Activated CD4-positive, alpha-beta T cell treated with anti-CD3 and anti-CD28 coated beads, Interleukin-2, amount 10 ng/mL, durations not matched to agents 7 days and 5 days (primary cell): ENCODE results near the gene BRMS1L. TPM values are rescaled to one million over a fixed set of nuclear protein-coding genes. Genes with fewer than 3 reads are reported as not detected.
"Not testable (repeated sequence)": the region's sequence is repeated elsewhere in the genome, so short reads cannot be mapped to it uniquely, and the experiment has no call there.

Experiments used
- CTCF ChIA-PET: fragments of 350-600 bp; sonication (Branson Sonifier 250); formaldehyde crosslinking; loops from one replicate; lab custom pipeline; 2021; ENCODE audit warnings: antibody characterized with exemption; lab: Charles Lee
- POLR2A ChIA-PET: fragments of 350-600 bp; sonication (Branson Sonifier 250); formaldehyde crosslinking; loops from one replicate; lab custom pipeline; 2021; ENCODE audit warnings: antibody characterized with exemption; lab: Charles Lee
- DNase-seq: peaks from one replicate; pipeline ENCODE4 v3.0.0-alpha.2; 2020
- H3K27ac Mint-ChIP-seq: one replicate; pipeline ENCODE4 v1.8.0; 2021; ENCODE audit warnings: mild to moderate bottlenecking, moderate library complexity, mixed read lengths
- H3K27me3 Mint-ChIP-seq: one replicate; pipeline ENCODE4 v1.8.0; 2021; ENCODE audit warnings: mixed read lengths
- H3K36me3 Mint-ChIP-seq: one replicate; pipeline ENCODE4 v1.8.0; 2021; ENCODE audit warnings: low read depth, mixed read lengths
- H3K4me1 Mint-ChIP-seq: one replicate; pipeline ENCODE4 v1.8.0; 2021; ENCODE audit warnings: mixed read lengths
- H3K4me3 Mint-ChIP-seq: one replicate; pipeline ENCODE4 v1.8.0; 2021; ENCODE audit warnings: mild to moderate bottlenecking, moderate library complexity, mixed read lengths
- H3K9me3 Mint-ChIP-seq: one replicate; pipeline ENCODE4 v1.8.0; 2021; ENCODE audit warnings: mixed read lengths
- total RNA-seq, 2 experiments: library from RNA; stranded (reverse); gene quantifications; one replicate each; pipeline ENCODE4 v1.2.3, GENCODE V29; 2021

Gene BRMS1L
- total RNA-seq, 2 experiments from 2014 or later = 4.8 to 4.9 TPM

DNA sequence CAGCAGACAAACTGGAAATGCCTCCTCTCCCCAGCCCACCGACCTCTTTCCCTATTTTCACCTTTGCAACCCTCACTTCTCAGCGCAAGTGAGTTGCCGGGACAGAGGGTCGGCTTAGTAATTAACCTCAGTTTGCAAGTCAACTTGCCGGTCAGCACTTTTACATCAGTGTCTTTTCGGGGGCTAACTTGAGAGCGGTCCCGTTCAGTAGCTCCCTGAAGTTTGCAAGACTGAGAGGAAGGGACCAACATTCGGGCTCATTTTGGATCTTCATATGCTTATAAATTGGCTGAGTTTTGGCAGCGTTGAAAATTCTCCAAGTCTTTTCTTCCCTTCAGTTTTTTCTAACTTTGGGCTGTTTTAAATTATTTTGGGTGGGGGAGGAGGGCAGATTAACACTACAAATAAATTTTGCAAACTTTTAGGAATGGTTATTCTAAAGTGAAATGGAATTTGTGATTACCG lies 846 bp downstream of the BRMS1L start:
- Mint-ChIP-seq H3K27ac (peak overlapping the region; percentile 97), H3K36me3 (peaks cover 5% of the 10 kb centered on the region), H3K27me3 (peaks cover 2% of the 10 kb centered on the region), H3K9me3 (no peaks in the 10 kb centered on the region), H3K4me3 (peak overlapping the region; percentile 75), H3K4me1 (peaks cover 21% of the 10 kb centered on the region)
- ChIA-PET POLR2A (interaction anchor here (0.6 kb wide), 1 partner anchor 27 kb away, joined by 7 read pairs; no protein-coding TSS in a partner anchor), CTCF (interaction anchor here (1.0 to 1.2 kb wide), 3 partner anchors 9 to 11 kb away, joined by 4 to 6 read pairs (median 4); no protein-coding TSS in a partner anchor)
- no peak for DNase-seq

GRCh38 chr14:35827678-35828472 lies 1.7 kb downstream of the BRMS1L start:
- POLR2A ChIA-PET = interaction anchor here (0.6 kb wide), 1 partner anchor 26 kb away, joined by 7 read pairs; no protein-coding TSS in a partner anchor
- Mint-ChIP-seq H3K27ac (no peak overlapping the region), H3K9me3 (no peaks in the 10 kb centered on the region)

GRCh38 chr14:35829449-35829848 lies 3.3 kb downstream of the BRMS1L start:
- ChIA-PET CTCF (no interaction called here), POLR2A (no interaction called here)
- H3K4me3 Mint-ChIP-seq = no peak overlapping the region
- H3K4me1 Mint-ChIP-seq = peaks cover 18% of the 10 kb centered on the region
- no peak for DNase-seq
- H3K27ac Mint-ChIP-seq = no peak overlapping the region
- no peaks in the 10 kb centered on the region for H3K27me3 Mint-ChIP-seq
- peaks cover 16% of the 10 kb centered on the region for H3K36me3 Mint-ChIP-seq
- H3K9me3 Mint-ChIP-seq = no peaks in the 10 kb centered on the region

More at GRCh38 chr14:35827678-35828472, 1.7 kb downstream of the BRMS1L start:
- no peak for DNase-seq
- CTCF ChIA-PET = interaction anchor here (0.6 to 0.8 kb wide), 5 partner anchors 10 to 410 kb away, joined by 3 to 5 read pairs (median 3); no protein-coding TSS in a partner anchor
- no peaks in the 10 kb centered on the region for H3K27me3 Mint-ChIP-seq
- peak overlapping the region; percentile 75 for H3K4me3 Mint-ChIP-seq
- peaks cover 18% of the 10 kb centered on the region for H3K4me1 Mint-ChIP-seq
- H3K36me3 Mint-ChIP-seq = peaks cover 7% of the 10 kb centered on the region

DNA sequence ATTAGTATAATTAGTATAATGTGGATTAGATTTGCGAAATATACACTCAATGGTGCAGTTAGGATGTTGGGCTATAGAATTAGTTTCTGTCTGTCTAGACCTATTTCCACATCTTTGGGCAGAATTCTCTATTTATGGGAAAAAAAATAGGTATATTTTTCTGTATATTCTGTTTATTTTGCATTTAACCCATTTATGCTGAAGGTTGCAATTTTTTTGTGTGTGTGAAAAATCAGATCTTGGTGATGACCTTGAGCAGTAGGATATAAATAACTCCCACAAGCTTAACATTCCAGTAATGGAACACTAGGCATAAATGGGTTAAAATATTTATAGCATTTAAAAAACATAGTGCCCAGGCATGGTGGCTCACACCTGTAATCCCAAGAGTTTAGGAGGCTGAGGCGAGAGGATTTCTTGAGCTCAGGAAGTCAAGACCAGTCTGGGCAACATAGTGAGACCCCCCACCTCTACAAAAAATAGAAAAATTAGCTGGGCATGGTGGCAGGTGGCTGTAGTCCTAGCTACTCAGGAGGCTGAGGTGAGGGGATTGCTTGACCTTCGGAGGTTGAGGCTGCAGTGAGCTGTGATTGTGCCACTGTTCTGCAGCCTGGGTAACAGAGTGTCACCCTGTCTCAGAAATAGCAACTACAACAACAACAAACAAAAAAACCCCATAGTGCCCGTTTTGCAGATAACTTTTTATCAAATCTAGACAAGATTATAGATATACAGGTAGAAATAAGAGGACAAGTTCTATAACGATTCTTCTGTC lies 9.3 kb downstream of the BRMS1L start:
- no peak overlapping the region for H3K27ac Mint-ChIP-seq
- peaks cover 12% of the 10 kb centered on the region for H3K9me3 Mint-ChIP-seq
- H3K4me3 Mint-ChIP-seq = no peak overlapping the region
- H3K4me1 Mint-ChIP-seq = no peaks in the 10 kb centered on the region
- peaks cover 54% of the 10 kb centered on the region for H3K36me3 Mint-ChIP-seq
- DNase-seq = no peak
- ChIA-PET CTCF (interaction anchor here (2.1 to 2.5 kb wide), 2 partner anchors 9 to 13 kb away, joined by 6 to 7 read pairs; partner anchors contain the start of gene BRMS1L), POLR2A (no interaction called here)
- no peaks in the 10 kb centered on the region for H3K27me3 Mint-ChIP-seq

GRCh38 chr14:35841704-35842103 lies 15.6 kb downstream of the BRMS1L start:
- CTCF ChIA-PET = interaction anchor here (1.0 kb wide), 1 partner anchor 26 kb away, joined by 3 read pairs; no protein-coding TSS in a partner anchor
- H3K4me3 Mint-ChIP-seq, H3K27ac Mint-ChIP-seq: not testable (repeated sequence)

DNA sequence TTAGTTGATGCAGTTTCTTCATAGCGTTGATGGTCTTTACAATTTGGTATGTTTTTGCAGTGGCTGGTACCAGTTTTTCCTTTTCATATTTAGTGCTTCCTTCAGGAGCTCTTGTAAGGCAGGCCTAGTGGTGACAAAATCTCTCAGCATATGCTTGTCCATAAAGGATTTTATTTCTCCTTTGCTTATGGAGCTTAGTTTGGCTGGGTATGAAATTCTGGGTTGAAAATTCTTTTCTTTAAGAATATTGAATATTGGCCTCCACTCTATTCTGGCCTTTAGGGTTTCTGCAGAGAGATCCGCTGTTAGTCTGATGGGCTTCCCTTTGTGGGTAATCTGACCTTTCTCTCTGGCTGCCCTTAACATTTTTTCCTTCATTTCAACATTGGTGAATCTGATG lies 16.1 kb downstream of the BRMS1L start:
- H3K27ac Mint-ChIP-seq, DNase-seq, H3K4me1 Mint-ChIP-seq, H3K4me3 Mint-ChIP-seq, H3K27me3 Mint-ChIP-seq: not testable (repeated sequence)
- Mint-ChIP-seq H3K36me3 (peaks cover 81% of the 10 kb centered on the region), H3K9me3 (peaks cover 36% of the 10 kb centered on the region)
- CTCF ChIA-PET = interaction anchor here (1.0 kb wide), 1 partner anchor 26 kb away, joined by 3 read pairs; no protein-coding TSS in a partner anchor
- POLR2A ChIA-PET = interaction anchor here (0.9 kb wide), 1 partner anchor 16 kb away, joined by 3 read pairs; the partner anchor contains the start of gene BRMS1L

More at GRCh38 chr14:35841704-35842103, 15.6 kb downstream of the BRMS1L start:
- H3K36me3 Mint-ChIP-seq = peaks cover 84% of the 10 kb centered on the region
- H3K4me1 Mint-ChIP-seq, H3K27me3 Mint-ChIP-seq, POLR2A ChIA-PET, DNase-seq: not testable (repeated sequence)
- H3K9me3 Mint-ChIP-seq = peaks cover 36% of the 10 kb centered on the region

GRCh38 chr14:35844494-35844893 lies 18.4 kb downstream of the BRMS1L start:
- Mint-ChIP-seq H3K4me3 (no peak overlapping the region), H3K36me3 (peaks cover 62% of the 10 kb centered on the region), H3K27ac (no peak overlapping the region), H3K4me1 (peaks cover 8% of the 10 kb centered on the region), H3K9me3 (peaks cover 33% of the 10 kb centered on the region), H3K27me3 (no peaks in the 10 kb centered on the region)
- DNase-seq = no peak
- ChIA-PET CTCF (interaction anchor here (0.6 to 0.9 kb wide), 2 partner anchors 13 to 52 kb away, joined by 3 read pairs; no protein-coding TSS in a partner anchor), POLR2A (no interaction called here)

- ChIA-PET CTCF (no interaction called here), POLR2A (no interaction called here)
- peaks cover 8% of the 10 kb centered on the region for H3K4me1 Mint-ChIP-seq
- H3K4me3 Mint-ChIP-seq = no peak overlapping the region
- H3K27me3 Mint-ChIP-seq = no peaks in the 10 kb centered on the region
- peaks cover 48% of the 10 kb centered on the region for H3K36me3 Mint-ChIP-seq
- no peak overlapping the region for H3K27ac Mint-ChIP-seq
- no peak for DNase-seq
- H3K9me3 Mint-ChIP-seq = peaks cover 13% of the 10 kb centered on the region
These were observed 21.5 kb downstream of the BRMS1L start for GRCh38 chr14:35847636-35848035.

GRCh38 chr14:35849122-35849521 lies 23.0 kb downstream of the BRMS1L start:
- Mint-ChIP-seq H3K9me3 (peaks cover 6% of the 10 kb centered on the region), H3K4me1 (peaks cover 8% of the 10 kb centered on the region), H3K27me3 (no peaks in the 10 kb centered on the region), H3K36me3 (peaks cover 34% of the 10 kb centered on the region), H3K27ac (no peak overlapping the region), H3K4me3 (no peak overlapping the region)
- ChIA-PET CTCF (no interaction called here), POLR2A (no interaction called here)
- no peak for DNase-seq

- Mint-ChIP-seq H3K36me3 (peaks cover 17% of the 10 kb centered on the region), H3K9me3 (peaks cover 6% of the 10 kb centered on the region), H3K27ac (no peak overlapping the region), H3K27me3 (no peaks in the 10 kb centered on the region), H3K4me1 (no peaks in the 10 kb centered on the region), H3K4me3 (no peak overlapping the region)
- ChIA-PET POLR2A (no interaction called here), CTCF (no interaction called here)
- no peak for DNase-seq
These were observed 25.7 kb downstream of the BRMS1L start for GRCh38 chr14:35851823-35852222.

- CTCF ChIA-PET = no interaction called here
- Mint-ChIP-seq H3K4me1 (no peaks in the 10 kb centered on the region), H3K9me3 (peaks cover 6% of the 10 kb centered on the region), H3K4me3 (no peak overlapping the region), H3K36me3 (peaks cover 17% of the 10 kb centered on the region), H3K27me3 (no peaks in the 10 kb centered on the region), H3K27ac (no peak overlapping the region)
- no peak for DNase-seq
- POLR2A ChIA-PET = interaction anchor here (0.6 kb wide), 1 partner anchor 26 kb away, joined by 7 read pairs; no protein-coding TSS in a partner anchor
These were observed 27.1 kb downstream of the BRMS1L start for GRCh38 chr14:35853225-35853624.

DNA sequence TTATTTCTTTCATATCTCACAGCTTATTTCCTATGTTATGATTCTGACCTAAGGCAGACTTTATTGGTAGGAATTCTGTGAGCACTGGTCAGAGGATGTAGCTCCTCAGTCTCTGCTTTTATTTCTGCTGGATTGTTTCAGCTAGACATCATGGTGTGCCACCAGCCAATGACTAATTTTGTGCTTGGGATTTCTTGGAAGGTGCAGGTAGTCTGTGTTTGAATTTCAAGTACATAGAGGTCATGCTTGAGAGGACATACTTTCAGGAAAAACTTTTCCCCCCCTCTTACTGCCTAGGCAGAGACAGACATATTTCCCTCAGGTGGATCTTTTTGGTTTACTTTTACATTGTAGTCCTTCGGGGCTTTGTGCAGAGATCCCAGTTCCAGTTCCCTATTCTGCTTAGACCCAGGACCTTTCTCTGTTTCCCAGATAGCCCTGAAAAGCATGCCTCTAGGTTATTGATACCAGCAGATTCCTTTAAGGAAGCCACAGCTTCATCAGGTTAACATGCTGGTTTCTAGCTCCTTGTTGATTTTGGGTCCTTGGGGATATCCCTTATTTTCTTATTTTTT lies 28.6 kb downstream of the BRMS1L start:
- no peaks in the 10 kb centered on the region for H3K4me1 Mint-ChIP-seq
- ChIA-PET POLR2A (no interaction called here), CTCF (no interaction called here)
- H3K4me3 Mint-ChIP-seq = no peak overlapping the region
- peaks cover 6% of the 10 kb centered on the region for H3K9me3 Mint-ChIP-seq
- H3K36me3 Mint-ChIP-seq = peaks cover 22% of the 10 kb centered on the region
- no peak overlapping the region for H3K27ac Mint-ChIP-seq
- no peak for DNase-seq
- H3K27me3 Mint-ChIP-seq = no peaks in the 10 kb centered on the region
